ENCODE results near the gene THSD7A.

The THSD7A gene

DNA sequence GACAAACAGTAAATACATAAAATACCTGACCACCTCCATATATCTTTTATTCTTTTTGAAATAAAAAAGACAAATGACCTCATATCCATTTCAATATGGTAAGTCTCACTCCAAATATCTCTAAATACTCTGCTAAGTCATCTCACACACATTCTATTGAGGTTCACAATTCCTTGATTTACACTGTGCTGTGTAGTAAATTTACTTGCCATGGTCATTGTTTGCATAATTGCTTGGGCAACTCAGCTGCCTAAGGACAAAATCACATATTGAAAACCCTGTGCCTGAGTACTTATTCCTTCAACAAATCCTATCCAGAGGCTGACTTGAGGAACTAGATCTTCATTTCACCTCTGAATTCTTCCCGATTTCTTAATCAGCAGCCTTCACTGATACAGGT, 176.4 kb downstream of the THSD7A start:
- in situ Hi-C loops (cut with HindIII; ENCODE audit: low sequenced_read_pairs), result no loop called here
- H3K4me3 ChIP-seq (ENCODE audit: low read depth, low read length), result no peak overlapping the region
- TF ChIP-seq, protein P1, sequence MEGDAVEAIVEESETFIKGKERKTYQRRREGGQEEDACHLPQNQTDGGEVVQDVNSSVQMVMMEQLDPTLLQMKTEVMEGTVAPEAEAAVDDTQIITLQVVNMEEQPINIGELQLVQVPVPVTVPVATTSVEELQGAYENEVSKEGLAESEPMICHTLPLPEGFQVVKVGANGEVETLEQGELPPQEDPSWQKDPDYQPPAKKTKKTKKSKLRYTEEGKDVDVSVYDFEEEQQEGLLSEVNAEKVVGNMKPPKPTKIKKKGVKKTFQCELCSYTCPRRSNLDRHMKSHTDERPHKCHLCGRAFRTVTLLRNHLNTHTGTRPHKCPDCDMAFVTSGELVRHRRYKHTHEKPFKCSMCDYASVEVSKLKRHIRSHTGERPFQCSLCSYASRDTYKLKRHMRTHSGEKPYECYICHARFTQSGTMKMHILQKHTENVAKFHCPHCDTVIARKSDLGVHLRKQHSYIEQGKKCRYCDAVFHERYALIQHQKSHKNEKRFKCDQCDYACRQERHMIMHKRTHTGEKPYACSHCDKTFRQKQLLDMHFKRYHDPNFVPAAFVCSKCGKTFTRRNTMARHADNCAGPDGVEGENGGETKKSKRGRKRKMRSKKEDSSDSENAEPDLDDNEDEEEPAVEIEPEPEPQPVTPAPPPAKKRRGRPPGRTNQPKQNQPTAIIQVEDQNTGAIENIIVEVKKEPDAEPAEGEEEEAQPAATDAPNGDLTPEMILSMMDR (IDR thresholded peaks at IDR 0.05; ENCODE audit: low read depth, low read length, missing control alignments), result no peak
- DNase-seq (ENCODE audit: low read depth), result no peak

DNA sequence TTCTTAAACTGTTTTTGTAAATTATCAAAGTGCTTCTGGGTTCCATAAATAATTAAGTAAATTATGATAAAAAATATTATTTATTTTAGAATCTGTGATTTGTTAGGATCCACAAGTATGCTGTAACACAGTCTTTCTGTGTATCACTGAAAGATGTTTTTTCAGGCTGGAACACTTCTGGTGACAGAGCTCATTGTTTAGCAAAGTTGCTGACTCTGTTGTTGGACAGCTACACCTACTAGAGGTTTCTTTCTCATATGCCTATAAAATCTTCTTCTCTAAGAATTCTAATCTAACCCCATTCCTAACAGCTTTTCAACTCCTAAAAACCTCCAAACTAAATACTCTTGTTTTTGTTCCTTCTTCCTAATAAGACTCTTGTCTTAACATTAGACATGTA, 176.8 kb downstream of the THSD7A start:
- TF ChIP-seq, protein P1 (IDR thresholded peaks at IDR 0.05; ENCODE audit: low read depth, low read length, missing control alignments), result no peak
- in situ Hi-C loops (cut with HindIII; ENCODE audit: low sequenced_read_pairs), result no loop called here
- DNase-seq (ENCODE audit: low read depth), result no peak
- H3K4me3 ChIP-seq (ENCODE audit: low read depth, low read length), result no peak overlapping the region

DNA sequence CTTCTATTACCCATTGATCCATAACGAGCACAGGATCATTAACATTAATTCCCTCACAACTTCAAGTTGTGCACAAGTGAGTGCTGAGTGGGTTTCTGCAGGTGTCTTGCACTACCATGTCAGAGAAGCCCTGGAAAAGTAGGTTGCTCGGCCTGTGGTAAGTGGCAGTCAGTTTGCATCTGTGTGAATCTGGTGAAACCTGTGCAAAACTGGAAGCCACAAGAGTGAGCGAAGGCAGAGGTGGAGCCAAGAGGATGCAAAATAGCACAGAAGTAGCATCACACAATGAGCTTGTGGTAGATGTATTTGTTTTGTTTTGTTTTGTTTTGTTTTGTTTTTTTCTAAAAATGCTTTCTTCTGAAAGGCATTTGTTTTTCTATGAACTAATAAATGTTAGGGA, 181.5 kb downstream of the THSD7A start:
- no peak for DNase-seq (ENCODE audit: low read depth)
- no peak overlapping the region for H3K4me3 ChIP-seq (ENCODE audit: low read depth, low read length)
- TF ChIP-seq, protein P1 (IDR thresholded peaks at IDR 0.05; ENCODE audit: low read depth, low read length, missing control alignments), result no peak
- in situ Hi-C loops (cut with HindIII; ENCODE audit: low sequenced_read_pairs), result no loop called here

DNA sequence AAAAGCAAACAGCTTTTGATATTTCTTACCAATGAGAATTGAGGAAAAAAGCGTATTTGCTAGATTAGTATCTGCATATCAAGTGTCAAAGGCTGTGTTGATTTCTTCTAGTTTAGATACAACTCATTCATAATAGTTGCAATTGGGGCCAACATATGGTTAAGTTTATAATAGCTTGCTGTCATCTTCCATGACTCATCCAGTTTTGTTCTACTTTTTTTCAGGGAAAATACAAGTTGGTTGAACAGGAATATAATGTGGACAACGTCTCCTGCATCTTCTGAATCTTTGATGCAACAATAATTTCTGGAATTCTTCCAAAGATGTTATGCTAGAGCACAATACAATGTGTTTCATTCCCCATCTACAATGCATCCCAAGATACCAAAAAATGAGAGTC, 182.0 kb downstream of the THSD7A start:
- TF ChIP-seq, protein P1 (IDR thresholded peaks at IDR 0.05; ENCODE audit: low read depth, low read length, missing control alignments), result no peak
- DNase-seq (ENCODE audit: low read depth), result no peak
- no peak overlapping the region for H3K4me3 ChIP-seq (ENCODE audit: low read depth, low read length)
- in situ Hi-C loops (cut with HindIII; ENCODE audit: low sequenced_read_pairs), result no loop called here

DNA sequence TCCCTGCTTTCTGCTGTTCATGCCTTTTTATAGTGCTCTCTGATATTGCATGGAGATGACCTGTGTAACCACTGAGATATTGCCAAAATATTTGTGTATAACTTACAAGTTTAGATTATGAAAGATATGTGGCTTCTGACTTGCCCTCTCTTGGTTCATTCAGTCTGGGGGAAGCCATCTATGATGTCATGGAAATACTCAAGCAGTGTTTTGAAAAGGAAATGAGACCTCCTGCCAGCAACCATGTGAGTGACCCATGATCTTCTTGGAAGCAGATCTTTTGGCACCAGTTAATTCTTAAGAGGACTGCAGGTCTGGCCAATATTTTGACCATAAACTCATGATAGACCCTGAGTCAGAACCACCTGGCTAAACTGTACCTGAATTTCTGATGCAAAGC, 183.0 kb downstream of the THSD7A start:
- TF ChIP-seq, protein P1 (IDR thresholded peaks at IDR 0.05; ENCODE audit: low read depth, low read length, missing control alignments), result no peak

DNA sequence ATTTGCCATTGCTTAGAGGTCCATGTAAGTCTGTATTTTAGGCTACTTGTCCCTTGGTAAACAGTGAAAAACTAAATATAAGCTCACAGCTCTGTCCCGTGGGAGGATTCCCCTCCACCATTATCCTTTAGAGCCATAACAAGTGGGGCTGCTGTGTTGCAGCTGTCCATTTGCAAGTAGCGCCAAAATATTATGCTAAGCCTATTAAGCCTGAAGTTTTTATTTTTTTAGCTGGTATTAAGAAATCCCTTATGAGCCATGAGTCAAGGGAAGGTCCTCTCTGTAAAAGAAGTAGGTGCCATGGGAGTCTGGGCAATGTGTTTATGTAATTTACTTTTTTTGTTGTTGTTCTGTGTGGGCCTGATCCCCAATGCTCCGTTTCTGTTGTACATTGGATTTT, 183.9 kb downstream of the THSD7A start:
- no peak overlapping the region for H3K4me3 ChIP-seq (ENCODE audit: low read depth, low read length)
- in situ Hi-C loops (cut with HindIII; ENCODE audit: low sequenced_read_pairs), result no loop called here
- DNase-seq (ENCODE audit: low read depth), result no peak
- TF ChIP-seq, protein P1 (IDR thresholded peaks at IDR 0.05; ENCODE audit: low read depth, low read length, missing control alignments), result no peak

More for the DNA sequence above, 183.0 kb downstream of the THSD7A start:
- in situ Hi-C loops (cut with HindIII; ENCODE audit: low sequenced_read_pairs), result no loop called here
- DNase-seq (ENCODE audit: low read depth), result peak; percentile 69
- no peak overlapping the region for H3K4me3 ChIP-seq (ENCODE audit: low read depth, low read length)

DNA sequence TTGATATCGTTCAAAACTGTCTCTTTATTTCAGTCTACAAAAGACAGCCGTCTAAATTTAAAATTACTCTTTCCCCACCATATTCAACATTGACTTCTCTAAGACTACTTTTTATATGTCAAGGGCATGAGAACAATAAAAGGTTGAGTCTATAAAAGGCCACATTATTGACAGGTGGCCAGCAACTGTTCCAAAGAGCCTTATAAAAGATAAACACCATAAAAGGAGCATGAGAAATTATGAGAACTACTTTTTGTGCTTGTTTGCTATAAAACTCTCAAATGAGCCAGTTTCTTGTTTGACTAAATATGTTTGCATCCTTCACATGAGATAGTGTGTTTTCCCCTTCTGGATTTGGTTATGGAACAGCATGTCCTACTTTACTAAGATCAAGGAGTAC, 189.2 kb downstream of the THSD7A start:
- no peak for DNase-seq (ENCODE audit: low read depth)
- TF ChIP-seq, protein P1 (IDR thresholded peaks at IDR 0.05; ENCODE audit: low read depth, low read length, missing control alignments), result no peak
- in situ Hi-C loops (cut with HindIII; ENCODE audit: low sequenced_read_pairs), result no loop called here
- H3K4me3 ChIP-seq (ENCODE audit: low read depth, low read length), result no peak overlapping the region

All from astrocyte of the cerebellum (primary cell).